HepG2 (cell line): Measurements from ENCODE around the gene TTC24. TPM values are rescaled to one million over a fixed set of nuclear protein-coding genes. Genes with fewer than 3 reads are reported as not detected.
A peak's percentile ranks its signal among the peaks of the same experiment; 100 is the strongest.

Experiments used
- ARID4A ChIP-seq: sonication (generic); formaldehyde crosslinking; IDR thresholded peaks from 2 replicates; pipeline ENCODE4 v1.5.0; 2020; ENCODE audit warnings: mild to moderate bottlenecking, missing genetic modification reagents, borderline replicate concordance
- GFI1 ChIP-seq: sonication (generic); formaldehyde crosslinking; IDR thresholded peaks from 2 replicates; pipeline ENCODE4 v1.5.0; 2020; ENCODE audit warnings: missing genetic modification reagents, mild to moderate bottlenecking, borderline replicate concordance
- HMGXB3 ChIP-seq: sonication (generic); formaldehyde crosslinking; IDR thresholded peaks from 2 replicates; pipeline ENCODE4 v1.4.0; 2020; ENCODE audit warnings: missing genetic modification reagents, borderline replicate concordance
- MAFF ChIP-seq: IDR thresholded peaks from 2 replicates; pipeline ENCODE4 v1.6.1; 2011; ENCODE audit warnings: low read depth, low read length, improper control_type of control experiment
- MIER3 ChIP-seq: IDR thresholded peaks from 2 replicates; pipeline ENCODE4 v1.6.1; 2016; ENCODE audit warnings: missing compliant biosample characterization, borderline replicate concordance
- TERF1 ChIP-seq: sonication (generic); formaldehyde crosslinking; IDR thresholded peaks from 2 replicates; pipeline ENCODE4 v1.8.0; 2022; ENCODE audit warnings: mild to moderate bottlenecking, missing genetic modification reagents, moderate library complexity
- THYN1 ChIP-seq: sonication (generic); formaldehyde crosslinking; IDR thresholded peaks from 2 replicates; pipeline ENCODE4 v1.8.1; 2023; ENCODE audit warnings: low read depth, mild to moderate bottlenecking, moderate library complexity, missing genetic modification reagents, borderline replicate concordance
- ZNF224 ChIP-seq: sonication (generic); formaldehyde crosslinking; IDR thresholded peaks from 2 replicates; pipeline ENCODE4 v1.5.0; 2020; ENCODE audit warnings: mild to moderate bottlenecking, missing genetic modification reagents
- ZNF543 ChIP-seq: sonication (generic); formaldehyde crosslinking; IDR thresholded peaks from 2 replicates; pipeline ENCODE4 v1.4.0; 2020; ENCODE audit warnings: mild to moderate bottlenecking, missing genetic modification reagents
- polyA plus RNA-seq, 8 experiments: library from polyadenylated mRNA; depleted of rRNA in 3 of 8; stranded (reverse) in 7 of 8; unstranded in 1 of 8; fragments of >200 nt; fragmentation: Illumina TruSeq in 4 of 8; extraction: Trizol in 4 of 8; gene quantifications; 2 replicates each; pipeline versions ENCODE4 v1.2.1 to v1.2.3, GENCODE V29; 2011 to 2016; ENCODE audit warnings: low read depth in 4 of 8, missing spikeins in 1 of 8, mixed read lengths in 1 of 8; ENCODE audit not compliant: insufficient read depth in 1 of 8
- total RNA-seq, 5 experiments: library from RNA; depleted of rRNA; stranded (reverse); fragments of >200 nt; fragmentation: Illumina TruSeq; extraction: Trizol; gene quantifications; 2 replicates each; pipeline ENCODE4 v1.2.3, GENCODE V29; 2016; ENCODE audit warnings: low read depth in 1 of 5
- TF ChIP-seq, protein P1 (sequence below): sonication (generic); formaldehyde crosslinking; IDR thresholded peaks from 2 replicates; pipeline ENCODE4 v1.4.0; 2020; ENCODE audit warnings: missing genetic modification reagents, borderline replicate concordance
- TF ChIP-seq, protein P2 (sequence below): sonication (generic); formaldehyde crosslinking; IDR thresholded peaks from 2 replicates; pipeline ENCODE4 v1.4.0; 2020; ENCODE audit warnings: missing genetic modification reagents, mild to moderate bottlenecking, borderline replicate concordance

The TTC24 gene
- total and polyA plus RNA-seq, 2 of the 13 experiments (the other 11 are each of a cell fraction or from before 2014, with no cell fraction given), result 0.13 to 0.18 TPM

- TF ChIP-seq HMGXB3 (peak; percentile 53), ZNF224 (CRISPR knock-in tag) (no peak), THYN1 (CRISPR knock-in tag) (no peak), MAFF (no peak), ZNF543 (CRISPR knock-in tag) (no peak), ARID4A (peak; percentile 97), GFI1 (CRISPR knock-in tag) (0 out of 2 replicates have a peak, but pooled peaks have one; percentile 69), MIER3 (CRISPR knock-in tag) (peak; percentile 34; the same call in 1 of the 2 replicates), TERF1 (CRISPR knock-in tag) (no peak)
- TF ChIP-seq, protein P1, sequence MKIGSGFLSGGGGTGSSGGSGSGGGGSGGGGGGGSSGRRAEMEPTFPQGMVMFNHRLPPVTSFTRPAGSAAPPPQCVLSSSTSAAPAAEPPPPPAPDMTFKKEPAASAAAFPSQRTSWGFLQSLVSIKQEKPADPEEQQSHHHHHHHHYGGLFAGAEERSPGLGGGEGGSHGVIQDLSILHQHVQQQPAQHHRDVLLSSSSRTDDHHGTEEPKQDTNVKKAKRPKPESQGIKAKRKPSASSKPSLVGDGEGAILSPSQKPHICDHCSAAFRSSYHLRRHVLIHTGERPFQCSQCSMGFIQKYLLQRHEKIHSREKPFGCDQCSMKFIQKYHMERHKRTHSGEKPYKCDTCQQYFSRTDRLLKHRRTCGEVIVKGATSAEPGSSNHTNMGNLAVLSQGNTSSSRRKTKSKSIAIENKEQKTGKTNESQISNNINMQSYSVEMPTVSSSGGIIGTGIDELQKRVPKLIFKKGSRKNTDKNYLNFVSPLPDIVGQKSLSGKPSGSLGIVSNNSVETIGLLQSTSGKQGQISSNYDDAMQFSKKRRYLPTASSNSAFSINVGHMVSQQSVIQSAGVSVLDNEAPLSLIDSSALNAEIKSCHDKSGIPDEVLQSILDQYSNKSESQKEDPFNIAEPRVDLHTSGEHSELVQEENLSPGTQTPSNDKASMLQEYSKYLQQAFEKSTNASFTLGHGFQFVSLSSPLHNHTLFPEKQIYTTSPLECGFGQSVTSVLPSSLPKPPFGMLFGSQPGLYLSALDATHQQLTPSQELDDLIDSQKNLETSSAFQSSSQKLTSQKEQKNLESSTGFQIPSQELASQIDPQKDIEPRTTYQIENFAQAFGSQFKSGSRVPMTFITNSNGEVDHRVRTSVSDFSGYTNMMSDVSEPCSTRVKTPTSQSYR (CRISPR knock-in tag), result no peak; the same call in 1 of the 2 replicates
- TF ChIP-seq, protein P2, sequence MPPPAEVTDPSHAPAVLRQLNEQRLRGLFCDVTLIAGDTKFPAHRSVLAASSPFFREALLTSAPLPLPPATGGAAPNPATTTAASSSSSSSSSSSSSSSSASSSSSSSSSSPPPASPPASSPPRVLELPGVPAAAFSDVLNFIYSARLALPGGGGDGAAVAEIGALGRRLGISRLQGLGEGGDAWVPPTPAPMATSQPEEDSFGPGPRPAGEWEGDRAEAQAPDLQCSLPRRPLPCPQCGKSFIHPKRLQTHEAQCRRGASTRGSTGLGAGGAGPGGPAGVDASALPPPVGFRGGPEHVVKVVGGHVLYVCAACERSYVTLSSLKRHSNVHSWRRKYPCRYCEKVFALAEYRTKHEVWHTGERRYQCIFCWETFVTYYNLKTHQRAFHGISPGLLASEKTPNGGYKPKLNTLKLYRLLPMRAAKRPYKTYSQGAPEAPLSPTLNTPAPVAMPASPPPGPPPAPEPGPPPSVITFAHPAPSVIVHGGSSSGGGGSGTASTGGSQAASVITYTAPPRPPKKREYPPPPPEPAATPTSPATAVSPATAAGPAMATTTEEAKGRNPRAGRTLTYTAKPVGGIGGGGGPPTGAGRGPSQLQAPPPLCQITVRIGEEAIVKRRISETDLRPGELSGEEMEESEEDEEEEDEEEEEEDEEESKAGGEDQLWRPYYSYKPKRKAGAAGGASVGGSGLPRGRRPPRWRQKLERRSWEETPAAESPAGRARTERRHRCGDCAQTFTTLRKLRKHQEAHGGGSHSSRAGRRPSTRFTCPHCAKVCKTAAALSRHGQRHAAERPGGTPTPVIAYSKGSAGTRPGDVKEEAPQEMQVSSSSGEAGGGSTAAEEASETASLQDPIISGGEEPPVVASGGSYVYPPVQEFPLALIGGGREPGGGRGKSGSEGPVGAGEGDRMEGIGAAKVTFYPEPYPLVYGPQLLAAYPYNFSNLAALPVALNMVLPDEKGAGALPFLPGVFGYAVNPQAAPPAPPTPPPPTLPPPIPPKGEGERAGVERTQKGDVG, result no peak
Observed at GRCh38 chr1:156601122-156601830, 21.8 kb downstream of the TTC24 start, which contains the start of gene GPATCH4 (continued).
